ENCODE results near the gene RELN.
"Not testable (repeated sequence)": the region's sequence is repeated elsewhere in the genome, so short reads cannot be mapped to it uniquely, and the experiment has no call there.

Gene RELN

DNA sequence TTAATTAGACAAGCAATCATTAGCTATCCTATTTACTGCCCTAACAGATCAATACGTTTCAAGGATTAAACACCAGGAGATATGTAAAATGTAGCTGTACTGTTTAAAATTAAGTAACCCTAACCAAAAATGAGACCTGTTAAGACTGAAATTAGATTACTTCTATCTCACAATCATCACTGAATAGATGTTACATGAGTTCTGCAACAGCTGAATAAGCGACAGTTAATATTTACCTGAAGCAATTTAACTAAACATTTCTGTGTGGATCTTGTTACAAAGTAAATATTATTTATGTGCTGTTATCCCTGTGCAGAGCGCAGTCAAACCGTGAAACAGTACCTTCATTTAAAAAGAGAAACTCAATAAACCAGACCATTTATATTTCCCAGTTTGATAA lies 122.5 kb downstream of the RELN start:
- Mint-ChIP-seq H3K9me3 (no peaks in the 10 kb centered on the region), H3K4me1 (no peaks in the 10 kb centered on the region), H3K27me3 (no peaks in the 10 kb centered on the region), H3K36me3 (no peaks in the 10 kb centered on the region), H3K27ac (no peak overlapping the region), H3K4me3 (no peak overlapping the region)

DNA sequence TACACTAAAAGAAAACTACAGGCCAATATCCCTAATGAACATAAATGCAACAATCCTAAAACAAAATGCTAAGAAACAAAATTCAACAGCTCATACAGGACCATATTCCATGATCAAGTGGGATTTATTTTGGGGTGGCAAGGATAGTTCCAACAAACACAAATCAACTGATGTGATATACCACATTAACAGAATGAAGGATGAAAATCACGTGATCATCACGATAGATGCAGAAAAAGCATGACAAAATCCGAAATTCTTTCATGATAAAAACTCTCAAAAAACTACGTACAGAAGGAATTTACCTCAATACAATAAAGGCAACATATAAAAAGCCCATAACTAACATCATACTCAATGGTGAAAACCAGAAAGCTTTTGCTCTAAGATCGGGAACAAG lies 124.0 kb downstream of the RELN start:
- H3K27me3 Mint-ChIP-seq = no peaks in the 10 kb centered on the region
- H3K9me3 Mint-ChIP-seq = no peaks in the 10 kb centered on the region
- H3K4me3 Mint-ChIP-seq = no peak overlapping the region
- H3K27ac Mint-ChIP-seq = no peak overlapping the region
- H3K36me3 Mint-ChIP-seq = no peaks in the 10 kb centered on the region
- H3K4me1 Mint-ChIP-seq = no peaks in the 10 kb centered on the region

DNA sequence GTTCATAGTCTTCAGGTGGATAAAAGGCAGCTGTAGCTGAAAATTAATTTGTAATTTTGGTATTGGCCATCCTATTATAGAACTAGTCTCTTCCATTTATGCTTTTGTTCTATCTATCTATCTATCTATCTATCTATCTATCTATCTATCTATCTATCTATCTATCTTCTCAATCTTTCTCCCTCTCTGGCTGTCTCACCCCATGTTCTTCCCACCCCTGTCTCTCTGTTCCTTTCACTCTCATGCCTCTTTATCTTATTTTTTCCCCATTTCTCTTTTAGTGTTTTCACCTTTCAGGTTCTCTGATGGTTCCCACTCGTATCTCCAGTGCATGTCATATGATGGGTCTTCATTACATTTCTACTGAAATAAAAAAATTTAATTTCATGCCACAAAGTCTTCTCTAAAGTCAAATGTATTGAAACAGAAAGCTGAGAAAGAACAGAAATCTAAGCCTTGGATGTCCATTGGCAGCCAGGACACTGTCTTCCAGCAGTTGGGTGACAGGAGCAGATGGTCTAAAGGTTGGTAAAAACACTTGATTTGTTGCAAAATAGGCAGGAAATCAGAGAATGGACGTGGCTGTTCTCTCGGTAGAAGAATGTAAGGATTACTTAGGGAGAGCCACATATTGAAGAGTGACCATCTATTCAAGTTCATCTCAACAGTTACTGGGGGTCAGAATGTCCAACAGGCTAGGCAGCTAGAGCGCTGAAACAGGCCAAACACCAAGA lies 127.0 kb downstream of the RELN start:
- Mint-ChIP-seq H3K4me1 (no peaks in the 10 kb centered on the region), H3K9me3 (no peaks in the 10 kb centered on the region)

DNA sequence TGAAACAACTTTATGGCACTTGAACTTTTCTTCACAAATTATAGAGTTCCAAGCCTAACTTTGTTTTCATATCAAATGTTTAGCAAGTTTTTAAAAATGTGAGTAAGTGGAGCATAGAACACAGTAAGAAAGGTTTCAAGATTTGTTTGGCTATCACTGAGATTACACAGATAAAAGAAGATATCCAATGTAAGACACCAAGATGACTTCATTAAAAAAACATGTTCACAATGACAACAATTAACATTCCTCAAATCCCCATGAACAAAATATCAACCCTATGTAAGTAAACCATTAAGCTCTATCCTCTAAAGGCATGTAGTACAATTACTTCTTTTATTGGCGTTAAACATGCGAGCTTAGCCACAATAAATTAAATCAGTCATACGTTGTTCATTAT lies 129.7 kb downstream of the RELN start:
- Mint-ChIP-seq H3K36me3 (no peaks in the 10 kb centered on the region), H3K4me1 (no peaks in the 10 kb centered on the region), H3K27me3 (peaks cover 6% of the 10 kb centered on the region), H3K27ac (no peak overlapping the region), H3K4me3 (no peak overlapping the region), H3K9me3 (peaks cover 4% of the 10 kb centered on the region)

More for the DNA sequence above, 127.0 kb downstream of the RELN start:
- Mint-ChIP-seq H3K27me3 (peaks cover 2% of the 10 kb centered on the region), H3K27ac (no peak overlapping the region), H3K36me3 (no peaks in the 10 kb centered on the region), H3K4me3 (no peak overlapping the region)

DNA sequence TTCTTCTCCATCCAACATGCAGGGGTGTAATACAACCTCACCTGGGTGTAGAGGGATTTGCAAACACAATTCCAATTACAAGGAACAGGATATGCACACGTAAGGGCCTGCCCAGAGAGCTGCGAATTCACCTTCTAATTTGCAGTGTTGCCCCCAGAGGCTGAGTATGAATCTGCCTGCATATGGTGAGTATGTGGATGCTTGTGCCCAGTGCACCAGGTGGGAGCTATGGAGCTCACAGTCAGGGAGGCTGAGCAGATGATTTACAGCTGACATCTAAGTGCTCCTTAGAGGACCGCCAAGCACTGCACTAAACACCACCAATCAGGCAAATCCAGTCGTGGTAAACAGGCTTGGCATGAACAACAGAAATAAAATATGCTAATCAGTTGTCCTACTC lies 132.0 kb downstream of the RELN start:
- Mint-ChIP-seq H3K36me3 (no peaks in the 10 kb centered on the region), H3K9me3 (peaks cover 4% of the 10 kb centered on the region), H3K27me3 (peaks cover 6% of the 10 kb centered on the region), H3K27ac (no peak overlapping the region), H3K4me3 (no peak overlapping the region), H3K4me1 (no peaks in the 10 kb centered on the region)

DNA sequence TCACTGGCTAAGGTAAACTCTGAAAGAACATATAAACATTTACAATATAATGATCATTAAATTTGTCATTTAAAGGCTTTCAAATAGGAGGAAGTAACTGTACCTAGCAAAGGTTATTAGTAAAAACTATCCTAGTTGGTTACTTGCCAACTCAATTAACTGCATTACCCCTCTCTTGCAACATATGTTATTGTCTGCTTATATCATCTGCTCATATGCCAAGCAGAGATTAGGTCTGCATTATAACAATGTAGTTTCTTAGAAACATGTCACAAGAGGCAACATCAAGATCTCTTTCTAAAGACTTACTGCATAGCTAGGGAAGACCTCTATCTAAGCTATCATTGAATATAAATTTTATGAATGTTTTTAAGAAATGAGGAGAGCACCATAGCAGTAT lies 132.5 kb downstream of the RELN start:
- no peak overlapping the region for H3K27ac Mint-ChIP-seq
- no peaks in the 10 kb centered on the region for H3K36me3 Mint-ChIP-seq
- no peak overlapping the region for H3K4me3 Mint-ChIP-seq
- peaks cover 4% of the 10 kb centered on the region for H3K9me3 Mint-ChIP-seq
- no peaks in the 10 kb centered on the region for H3K4me1 Mint-ChIP-seq
- H3K27me3 Mint-ChIP-seq = peaks cover 6% of the 10 kb centered on the region

DNA sequence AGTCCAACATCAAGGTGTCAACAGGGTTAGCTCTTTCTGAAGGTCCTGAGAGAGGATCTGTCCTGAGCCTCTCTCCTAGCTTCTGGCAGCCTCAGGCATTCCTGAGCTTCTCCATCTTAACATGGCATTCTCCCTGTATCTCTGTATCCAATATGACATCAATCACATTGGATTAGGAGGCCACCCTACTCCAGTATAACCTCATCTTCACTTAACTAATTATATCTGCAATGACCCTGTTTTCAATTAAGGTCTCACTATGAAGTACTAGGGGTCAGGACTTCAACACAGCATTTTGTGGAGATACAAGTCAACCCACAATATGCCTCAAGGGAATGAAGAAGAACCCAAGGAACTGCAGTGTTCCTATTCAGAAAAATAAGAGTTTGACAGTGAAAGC lies 133.8 kb downstream of the RELN start:
- peaks cover 6% of the 10 kb centered on the region for H3K27me3 Mint-ChIP-seq
- no peaks in the 10 kb centered on the region for H3K4me1 Mint-ChIP-seq
- H3K9me3 Mint-ChIP-seq = peaks cover 9% of the 10 kb centered on the region
- no peak overlapping the region for H3K27ac Mint-ChIP-seq
- no peak overlapping the region for H3K4me3 Mint-ChIP-seq
- H3K36me3 Mint-ChIP-seq = no peaks in the 10 kb centered on the region

DNA sequence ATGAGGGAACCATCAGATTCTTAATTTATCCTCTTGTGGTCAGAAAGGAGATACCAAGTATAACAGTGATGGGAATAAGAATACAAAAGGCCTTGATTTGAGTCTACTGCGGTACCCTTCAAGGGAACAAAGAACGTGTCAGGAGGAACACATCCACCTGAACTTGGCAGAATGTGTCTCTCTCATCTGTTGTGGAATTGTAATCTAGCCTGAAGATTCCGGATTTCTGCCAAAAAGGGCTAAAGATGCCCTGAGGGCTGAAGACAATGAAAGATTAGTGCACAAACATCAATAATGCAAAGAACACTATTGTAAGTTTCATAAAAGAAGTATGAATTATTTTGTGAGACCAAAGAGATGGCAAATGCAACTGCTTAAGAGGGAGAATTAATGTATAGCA lies 134.8 kb downstream of the RELN start:
- H3K27ac Mint-ChIP-seq = no peak overlapping the region
- no peaks in the 10 kb centered on the region for H3K4me1 Mint-ChIP-seq
- peaks cover 20% of the 10 kb centered on the region for H3K9me3 Mint-ChIP-seq
- H3K27me3 Mint-ChIP-seq = peaks cover 8% of the 10 kb centered on the region
- H3K36me3 Mint-ChIP-seq = no peaks in the 10 kb centered on the region
- H3K4me3 Mint-ChIP-seq = no peak overlapping the region

DNA sequence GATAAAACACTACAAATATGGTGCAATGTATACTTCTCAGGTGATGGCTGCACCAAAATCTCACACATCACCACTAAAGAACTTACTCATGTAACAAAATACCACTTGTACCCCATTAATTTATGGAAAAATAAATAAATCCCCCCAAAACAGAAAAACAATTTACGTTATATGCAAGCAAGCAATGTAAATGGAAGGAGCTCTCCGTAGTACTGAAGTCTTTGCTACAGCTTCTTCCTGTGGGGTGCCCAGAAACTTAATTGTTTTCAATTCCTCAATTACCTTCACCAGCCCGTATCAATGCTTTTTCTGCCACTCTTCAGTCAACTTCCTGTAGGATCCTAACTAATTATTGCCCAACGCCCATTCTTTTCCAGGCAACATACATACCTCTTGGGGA lies 138.1 kb downstream of the RELN start:
- Mint-ChIP-seq H3K9me3 (peaks cover 27% of the 10 kb centered on the region), H3K4me1 (no peaks in the 10 kb centered on the region), H3K4me3 (no peak overlapping the region), H3K27me3 (peaks cover 11% of the 10 kb centered on the region), H3K27ac (no peak overlapping the region), H3K36me3 (no peaks in the 10 kb centered on the region)

DNA sequence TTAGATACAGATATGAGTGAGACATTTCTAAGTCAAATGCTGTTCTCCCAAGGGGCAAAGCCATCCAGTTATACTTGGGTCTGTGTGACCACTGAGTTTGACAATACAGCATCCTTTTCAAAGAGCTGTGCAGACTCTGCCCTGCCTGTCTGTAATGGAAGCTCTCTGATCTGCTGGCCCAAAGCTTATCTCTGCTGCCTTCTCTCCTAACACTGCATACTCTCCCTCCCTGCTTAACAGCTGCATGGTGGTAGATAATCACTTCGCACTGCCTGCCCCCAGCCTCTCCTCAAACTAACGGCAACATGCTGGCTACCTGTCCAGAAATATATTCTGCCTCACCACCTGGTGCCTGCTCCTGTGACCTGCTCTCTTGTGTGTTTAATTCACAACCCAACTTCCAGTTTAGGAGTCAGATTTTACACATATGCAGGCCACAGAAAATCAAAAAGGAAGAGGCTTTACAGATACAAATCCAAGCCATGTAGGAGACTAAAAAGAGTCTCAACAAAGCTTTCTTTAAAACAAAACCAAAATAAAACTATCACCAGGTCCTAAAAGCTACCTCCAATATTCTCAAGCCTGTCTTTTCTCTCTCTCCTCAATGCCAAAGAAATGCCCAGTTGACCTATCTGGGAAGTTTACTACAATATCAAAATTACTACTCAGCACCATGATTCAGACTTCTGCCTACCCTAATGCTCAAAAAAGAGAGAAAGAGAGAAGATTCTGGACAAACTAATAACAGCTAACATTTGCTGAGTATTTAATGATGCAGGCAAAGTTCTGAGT lies 145.6 kb downstream of the RELN start:
- H3K27me3 Mint-ChIP-seq = no peaks in the 10 kb centered on the region
- no peak overlapping the region for H3K27ac Mint-ChIP-seq
- peaks cover 5% of the 10 kb centered on the region for H3K9me3 Mint-ChIP-seq
- H3K4me3 Mint-ChIP-seq = no peak overlapping the region
- H3K36me3 Mint-ChIP-seq = no peaks in the 10 kb centered on the region
- no peaks in the 10 kb centered on the region for H3K4me1 Mint-ChIP-seq

DNA sequence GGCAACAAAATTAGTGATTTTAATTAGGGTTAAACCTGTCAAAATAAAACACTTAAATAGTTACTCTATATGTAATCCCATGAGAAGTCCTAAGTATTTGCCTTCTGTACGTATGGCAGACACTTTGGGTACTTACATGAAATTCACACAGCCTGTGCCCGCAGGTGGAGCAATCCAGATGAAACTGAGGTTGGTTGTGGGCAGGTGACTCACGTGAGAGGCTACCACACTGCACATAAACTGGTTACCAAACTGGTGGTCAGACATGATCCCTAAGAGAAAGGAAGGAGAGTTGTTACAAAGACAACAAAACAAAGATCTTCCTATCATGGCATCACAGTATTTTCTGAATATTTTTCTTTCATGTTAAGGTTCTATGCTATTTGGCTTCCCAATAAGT lies 156.1 kb downstream of the RELN start:
- Mint-ChIP-seq H3K36me3 (no peaks in the 10 kb centered on the region), H3K9me3 (no peaks in the 10 kb centered on the region), H3K4me3 (no peak overlapping the region), H3K27me3 (peaks cover 6% of the 10 kb centered on the region), H3K27ac (no peak overlapping the region), H3K4me1 (no peaks in the 10 kb centered on the region)

DNA sequence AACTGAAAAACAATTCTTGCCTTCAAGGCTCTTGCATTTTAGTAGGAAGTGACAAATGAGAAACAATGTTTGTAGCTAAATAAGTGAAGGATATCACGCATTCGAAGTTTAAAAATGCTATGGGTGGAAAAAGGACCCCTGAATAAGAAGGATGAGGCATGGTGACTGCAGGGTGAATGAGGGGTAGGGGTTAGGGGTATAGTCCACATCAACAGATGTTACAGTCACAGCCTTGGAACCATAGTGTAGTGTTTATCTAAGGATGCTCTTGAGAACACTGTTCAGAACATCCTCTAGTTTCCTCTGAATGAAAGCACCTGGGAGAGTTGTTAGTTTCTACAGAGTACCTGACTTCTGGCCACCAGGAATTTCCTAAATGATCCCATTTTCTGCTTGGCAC lies 157.0 kb downstream of the RELN start:
- Mint-ChIP-seq H3K36me3 (no peaks in the 10 kb centered on the region), H3K9me3 (no peaks in the 10 kb centered on the region), H3K4me1 (no peaks in the 10 kb centered on the region), H3K4me3 (no peak overlapping the region), H3K27me3 (peaks cover 9% of the 10 kb centered on the region), H3K27ac (no peak overlapping the region)

DNA sequence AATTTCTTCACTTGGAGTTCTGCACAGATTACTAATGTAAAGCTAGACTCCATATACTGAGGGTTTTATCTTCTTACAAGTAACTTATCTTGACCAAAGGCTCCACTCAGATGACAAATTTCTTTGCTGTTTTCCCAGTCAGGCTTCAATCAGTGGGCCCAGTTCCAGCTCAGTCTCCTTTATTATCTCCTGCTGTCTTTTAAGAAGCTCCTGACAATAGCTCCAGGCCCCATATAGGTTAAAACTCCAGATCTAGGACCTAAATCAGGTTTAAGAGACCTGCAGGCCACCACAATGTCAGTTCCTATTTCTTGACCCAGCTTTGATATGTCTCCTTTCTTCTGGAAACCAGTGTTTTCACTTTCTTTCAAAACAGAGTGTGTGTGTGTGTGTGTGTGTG lies 165.2 kb downstream of the RELN start:
- Mint-ChIP-seq H3K4me1 (no peaks in the 10 kb centered on the region), H3K4me3 (no peak overlapping the region), H3K27me3 (peaks cover 5% of the 10 kb centered on the region), H3K9me3 (no peaks in the 10 kb centered on the region), H3K27ac (no peak overlapping the region), H3K36me3 (no peaks in the 10 kb centered on the region)

DNA sequence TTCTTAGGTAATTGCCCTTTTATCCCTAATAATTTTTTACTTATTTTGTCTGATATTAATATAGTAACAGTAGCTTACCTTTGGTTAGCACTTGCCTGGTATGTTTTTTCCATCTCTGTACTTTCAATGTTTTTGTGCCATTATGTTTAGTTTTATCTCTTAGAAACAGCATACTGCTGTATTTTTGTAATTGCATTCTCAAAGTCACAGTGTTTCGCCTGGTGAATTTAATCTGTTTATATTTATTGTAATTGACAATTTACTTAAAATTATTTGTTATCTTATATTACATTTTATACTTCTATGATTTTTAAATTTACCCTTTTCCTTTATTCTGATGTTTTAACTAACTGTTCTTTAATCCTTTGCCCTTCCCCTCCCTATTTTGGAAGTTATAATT lies 166.4 kb downstream of the RELN start:
- H3K9me3 Mint-ChIP-seq = no peaks in the 10 kb centered on the region
- no peak overlapping the region for H3K4me3 Mint-ChIP-seq
- H3K27me3 Mint-ChIP-seq = peaks cover 3% of the 10 kb centered on the region
- no peaks in the 10 kb centered on the region for H3K36me3 Mint-ChIP-seq
- H3K27ac Mint-ChIP-seq = no peak overlapping the region
- H3K4me1 Mint-ChIP-seq = no peaks in the 10 kb centered on the region

DNA sequence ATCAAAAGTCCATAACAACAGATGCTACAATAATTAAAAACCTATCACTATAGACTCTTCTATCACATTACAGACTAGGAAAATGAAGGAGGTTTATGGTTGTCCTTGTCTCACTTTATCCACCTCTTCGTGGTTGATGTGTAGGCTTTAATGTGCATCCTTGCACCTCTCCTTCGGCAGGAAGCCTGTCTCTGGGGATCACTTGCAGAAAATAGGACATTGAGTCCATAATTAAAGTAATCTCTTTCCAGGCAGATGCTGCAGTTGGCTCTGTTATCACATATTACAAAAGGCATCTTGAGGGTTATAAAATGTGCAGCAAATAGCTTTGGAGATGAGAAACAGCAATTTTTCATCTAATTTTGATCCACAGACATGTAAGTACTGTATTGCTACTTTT lies 168.4 kb downstream of the RELN start:
- Mint-ChIP-seq H3K36me3 (no peaks in the 10 kb centered on the region), H3K4me3 (no peak overlapping the region), H3K4me1 (no peaks in the 10 kb centered on the region), H3K27ac (no peak overlapping the region), H3K9me3 (no peaks in the 10 kb centered on the region), H3K27me3 (peaks cover 2% of the 10 kb centered on the region)

DNA sequence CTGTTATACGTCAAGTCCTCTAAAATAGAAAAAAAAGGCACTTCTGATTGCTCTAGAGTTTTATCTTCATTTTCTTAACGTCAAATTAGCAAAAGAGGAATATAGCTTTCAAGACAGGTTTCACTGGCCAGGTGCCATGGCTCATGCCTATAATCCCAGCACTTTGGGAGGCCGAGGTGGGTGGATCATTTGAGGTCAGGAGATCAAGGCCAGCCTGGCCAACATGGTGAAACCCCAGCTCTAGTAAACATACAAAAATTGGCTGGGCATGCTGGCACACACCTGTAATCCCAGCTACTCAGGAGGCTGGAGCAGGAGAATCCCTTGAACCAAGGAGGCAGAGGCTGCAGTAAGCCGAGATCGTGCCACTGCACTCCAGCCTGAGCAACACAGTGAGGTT lies 173.5 kb downstream of the RELN start:
- H3K27me3 Mint-ChIP-seq, H3K9me3 Mint-ChIP-seq, H3K4me3 Mint-ChIP-seq, H3K36me3 Mint-ChIP-seq, H3K27ac Mint-ChIP-seq: not testable (repeated sequence)
- H3K4me1 Mint-ChIP-seq = peaks cover 22% of the 10 kb centered on the region
